Measurements from ENCODE around the gene NRG3.

The NRG3 gene

DNA sequence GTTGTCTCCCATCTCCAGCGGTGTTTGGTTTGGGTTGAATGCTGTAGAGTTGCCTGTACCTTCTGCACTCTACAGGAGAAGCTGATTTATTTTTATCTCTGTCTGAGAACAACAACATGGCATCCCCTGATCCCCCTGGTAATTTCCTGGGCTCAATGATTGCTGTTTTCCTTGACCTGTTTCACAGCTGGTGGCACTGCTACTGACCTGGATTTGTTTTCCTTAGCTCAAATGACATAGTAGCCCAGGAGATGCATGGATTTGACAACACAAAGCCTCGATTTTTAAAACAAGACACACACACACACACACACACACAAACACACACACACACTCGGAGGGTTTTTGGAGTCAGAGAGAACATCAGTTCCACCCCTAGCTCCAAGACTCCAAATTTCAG is 301.6 kb downstream of the NRG3 start:
- H3K27ac ChIP-seq (replicated peaks): no peak overlapping the region
- no peak for TF ChIP-seq POLR2AphosphoS5 (IDR thresholded peaks at IDR 0.05; ENCODE audit: low read depth)
- TF ChIP-seq, protein P1, sequence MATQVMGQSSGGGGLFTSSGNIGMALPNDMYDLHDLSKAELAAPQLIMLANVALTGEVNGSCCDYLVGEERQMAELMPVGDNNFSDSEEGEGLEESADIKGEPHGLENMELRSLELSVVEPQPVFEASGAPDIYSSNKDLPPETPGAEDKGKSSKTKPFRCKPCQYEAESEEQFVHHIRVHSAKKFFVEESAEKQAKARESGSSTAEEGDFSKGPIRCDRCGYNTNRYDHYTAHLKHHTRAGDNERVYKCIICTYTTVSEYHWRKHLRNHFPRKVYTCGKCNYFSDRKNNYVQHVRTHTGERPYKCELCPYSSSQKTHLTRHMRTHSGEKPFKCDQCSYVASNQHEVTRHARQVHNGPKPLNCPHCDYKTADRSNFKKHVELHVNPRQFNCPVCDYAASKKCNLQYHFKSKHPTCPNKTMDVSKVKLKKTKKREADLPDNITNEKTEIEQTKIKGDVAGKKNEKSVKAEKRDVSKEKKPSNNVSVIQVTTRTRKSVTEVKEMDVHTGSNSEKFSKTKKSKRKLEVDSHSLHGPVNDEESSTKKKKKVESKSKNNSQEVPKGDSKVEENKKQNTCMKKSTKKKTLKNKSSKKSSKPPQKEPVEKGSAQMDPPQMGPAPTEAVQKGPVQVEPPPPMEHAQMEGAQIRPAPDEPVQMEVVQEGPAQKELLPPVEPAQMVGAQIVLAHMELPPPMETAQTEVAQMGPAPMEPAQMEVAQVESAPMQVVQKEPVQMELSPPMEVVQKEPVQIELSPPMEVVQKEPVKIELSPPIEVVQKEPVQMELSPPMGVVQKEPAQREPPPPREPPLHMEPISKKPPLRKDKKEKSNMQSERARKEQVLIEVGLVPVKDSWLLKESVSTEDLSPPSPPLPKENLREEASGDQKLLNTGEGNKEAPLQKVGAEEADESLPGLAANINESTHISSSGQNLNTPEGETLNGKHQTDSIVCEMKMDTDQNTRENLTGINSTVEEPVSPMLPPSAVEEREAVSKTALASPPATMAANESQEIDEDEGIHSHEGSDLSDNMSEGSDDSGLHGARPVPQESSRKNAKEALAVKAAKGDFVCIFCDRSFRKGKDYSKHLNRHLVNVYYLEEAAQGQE (IDR thresholded peaks at IDR 0.05; ENCODE audit: insufficient replicate concordance, low read depth): no peak
- TF ChIP-seq SPI1 (IDR thresholded peaks at IDR 0.05; ENCODE audit: borderline replicate concordance, low read depth): no peak
- no peak for TF ChIP-seq GABPA (IDR thresholded peaks at IDR 0.05; ENCODE audit: low read depth)
- TF ChIP-seq, protein P2, sequence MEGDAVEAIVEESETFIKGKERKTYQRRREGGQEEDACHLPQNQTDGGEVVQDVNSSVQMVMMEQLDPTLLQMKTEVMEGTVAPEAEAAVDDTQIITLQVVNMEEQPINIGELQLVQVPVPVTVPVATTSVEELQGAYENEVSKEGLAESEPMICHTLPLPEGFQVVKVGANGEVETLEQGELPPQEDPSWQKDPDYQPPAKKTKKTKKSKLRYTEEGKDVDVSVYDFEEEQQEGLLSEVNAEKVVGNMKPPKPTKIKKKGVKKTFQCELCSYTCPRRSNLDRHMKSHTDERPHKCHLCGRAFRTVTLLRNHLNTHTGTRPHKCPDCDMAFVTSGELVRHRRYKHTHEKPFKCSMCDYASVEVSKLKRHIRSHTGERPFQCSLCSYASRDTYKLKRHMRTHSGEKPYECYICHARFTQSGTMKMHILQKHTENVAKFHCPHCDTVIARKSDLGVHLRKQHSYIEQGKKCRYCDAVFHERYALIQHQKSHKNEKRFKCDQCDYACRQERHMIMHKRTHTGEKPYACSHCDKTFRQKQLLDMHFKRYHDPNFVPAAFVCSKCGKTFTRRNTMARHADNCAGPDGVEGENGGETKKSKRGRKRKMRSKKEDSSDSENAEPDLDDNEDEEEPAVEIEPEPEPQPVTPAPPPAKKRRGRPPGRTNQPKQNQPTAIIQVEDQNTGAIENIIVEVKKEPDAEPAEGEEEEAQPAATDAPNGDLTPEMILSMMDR (IDR thresholded peaks at IDR 0.05; ENCODE audit: insufficient read depth, low read length): no peak
- no peaks in the 10 kb centered on the region for H3K27me3 ChIP-seq (ENCODE audit: insufficient read depth, poor library complexity, severe bottlenecking)
- DNase-seq (ENCODE audit: low read depth in 1 of 2, low spot score in 1 of 2): no peak
- H3K4me3 ChIP-seq (replicated peaks; ENCODE audit: insufficient read depth, low read length): no peak overlapping the region

DNA sequence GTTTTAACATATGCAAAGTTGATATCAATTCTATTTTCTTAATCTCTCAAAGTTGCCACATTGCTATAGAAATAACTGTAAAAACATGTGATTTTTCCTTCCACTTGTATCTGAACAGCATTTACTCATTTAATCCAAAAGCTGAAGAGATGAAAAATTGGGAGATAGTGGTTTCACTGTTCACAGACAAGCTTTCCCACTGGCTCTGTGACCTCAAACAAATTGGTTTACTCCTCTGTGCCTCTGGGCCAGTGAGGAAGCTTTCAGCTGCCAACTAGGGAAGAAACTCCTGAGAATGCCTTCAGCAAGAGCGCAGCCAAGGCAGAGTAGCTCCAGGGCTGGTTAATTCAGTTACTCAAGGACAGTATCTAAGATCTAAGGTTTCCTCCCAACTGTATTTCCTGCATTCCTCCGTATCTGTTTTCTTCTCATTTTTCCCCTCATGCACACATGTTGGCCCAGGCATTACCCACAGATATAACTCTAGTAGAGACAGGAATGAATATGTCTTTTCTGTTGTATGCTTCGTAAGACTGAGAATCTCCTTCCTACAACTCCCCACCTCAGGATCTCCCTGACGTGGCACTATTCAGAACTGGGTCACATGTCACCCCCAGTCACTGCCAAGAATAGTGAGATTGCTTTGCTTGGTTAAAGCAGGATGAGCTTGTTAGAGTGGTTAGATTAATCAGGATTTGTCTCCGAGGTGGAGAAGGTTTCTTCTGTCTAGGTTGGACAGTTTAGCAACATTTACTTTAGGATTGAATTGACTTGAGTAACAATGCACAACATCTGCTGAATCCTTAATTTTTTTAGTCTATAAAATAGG is 315.7 kb downstream of the NRG3 start:
- Histone ChIP-seq H3K27me3 (ENCODE audit: insufficient read depth, poor library complexity, severe bottlenecking) (no peaks in the 10 kb centered on the region), H3K4me3 (replicated peaks; ENCODE audit: insufficient read depth, low read length) (no peak overlapping the region), H3K27ac (replicated peaks) (no peak overlapping the region)
- DNase-seq (ENCODE audit: low read depth in 1 of 2, low spot score in 1 of 2): no peak
- no peak for TF ChIP-seq GABPA (IDR thresholded peaks at IDR 0.05; ENCODE audit: low read depth)
- TF ChIP-seq, protein P2 (IDR thresholded peaks at IDR 0.05; ENCODE audit: insufficient read depth, low read length): no peak

DNA sequence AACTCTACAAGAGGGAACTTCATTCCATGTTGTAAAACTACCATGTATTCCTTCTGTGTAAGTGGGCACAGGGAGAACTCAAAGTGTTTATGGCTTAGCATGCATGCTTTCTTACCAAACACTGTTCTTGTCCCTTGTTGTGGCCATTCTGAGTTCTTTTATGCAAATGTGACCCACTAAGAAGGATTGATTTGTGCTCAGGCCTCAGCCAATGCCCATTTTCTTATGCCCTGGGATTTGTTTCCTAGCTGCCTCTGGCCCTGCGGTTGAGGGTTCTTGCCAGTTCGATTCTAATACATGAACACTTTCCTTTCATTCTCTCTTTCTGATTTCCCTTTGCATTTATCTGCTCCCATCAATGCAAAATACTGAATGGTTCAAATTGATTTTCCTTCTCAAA is 316.7 kb downstream of the NRG3 start:
- Histone ChIP-seq H3K27me3 (ENCODE audit: insufficient read depth, poor library complexity, severe bottlenecking) (no peaks in the 10 kb centered on the region), H3K4me3 (replicated peaks; ENCODE audit: insufficient read depth, low read length) (no peak overlapping the region), H3K27ac (replicated peaks) (no peak overlapping the region)
- DNase-seq (ENCODE audit: low read depth in 1 of 2, low spot score in 1 of 2): no peak
- TF ChIP-seq, protein P2 (IDR thresholded peaks at IDR 0.05; ENCODE audit: insufficient read depth, low read length): no peak
- TF ChIP-seq, protein P1 (IDR thresholded peaks at IDR 0.05; ENCODE audit: insufficient replicate concordance, low read depth): no peak
- TF ChIP-seq SPI1 (IDR thresholded peaks at IDR 0.05; ENCODE audit: borderline replicate concordance, low read depth): no peak
- TF ChIP-seq GABPA (IDR thresholded peaks at IDR 0.05; ENCODE audit: low read depth): no peak
- TF ChIP-seq POLR2AphosphoS5 (IDR thresholded peaks at IDR 0.05; ENCODE audit: low read depth): no peak

DNA sequence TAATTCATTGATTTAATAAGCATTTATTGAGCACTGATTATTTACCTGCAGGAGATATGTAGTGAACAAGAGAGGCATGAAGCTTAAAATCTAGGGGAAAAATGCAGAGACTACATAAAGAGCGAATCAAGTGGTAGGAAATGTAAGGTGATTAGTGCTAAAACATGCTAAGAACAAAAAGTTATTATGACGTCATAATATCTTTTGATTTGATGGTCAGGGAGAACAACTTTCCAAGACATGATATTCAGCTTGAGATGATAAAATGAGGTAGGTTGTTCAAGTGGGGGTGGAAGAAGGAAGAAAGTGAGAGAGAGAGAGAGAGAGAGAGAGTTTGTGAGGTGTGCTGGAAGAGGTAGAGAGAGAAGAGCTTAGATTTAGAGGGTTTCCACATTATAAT is 317.7 kb downstream of the NRG3 start:
- TF ChIP-seq POLR2AphosphoS5 (IDR thresholded peaks at IDR 0.05; ENCODE audit: low read depth) (no peak), SPI1 (IDR thresholded peaks at IDR 0.05; ENCODE audit: borderline replicate concordance, low read depth) (no peak), GABPA (IDR thresholded peaks at IDR 0.05; ENCODE audit: low read depth) (no peak)
- TF ChIP-seq, protein P2 (IDR thresholded peaks at IDR 0.05; ENCODE audit: insufficient read depth, low read length): no peak
- TF ChIP-seq, protein P1 (IDR thresholded peaks at IDR 0.05; ENCODE audit: insufficient replicate concordance, low read depth): no peak
- Histone ChIP-seq H3K27me3 (ENCODE audit: insufficient read depth, poor library complexity, severe bottlenecking) (no peaks in the 10 kb centered on the region), H3K27ac (replicated peaks) (no peak overlapping the region), H3K4me3 (replicated peaks; ENCODE audit: insufficient read depth, low read length) (no peak overlapping the region)
- no peak for DNase-seq (ENCODE audit: low read depth in 1 of 2, low spot score in 1 of 2)
